H1 (cell line): ENCODE results near the gene CEP70. TPM values are rescaled to one million over a fixed set of nuclear protein-coding genes. Genes with fewer than 3 reads are reported as not detected.
"Not testable (repeated sequence)": the region's sequence is repeated elsewhere in the genome, so short reads cannot be mapped to it uniquely, and the experiment has no call there.

ENCODE experiments used
- CTCF ChIA-PET: fragments of 300-600 bp; sonication (Branson Sonifier 250); formaldehyde crosslinking; loops from one replicate; lab custom pipeline; 2021; ENCODE audit not compliant: partially characterized antibody; lab: Charles Lee
- POLR2A ChIA-PET: fragments of 300-600 bp; sonication (Branson Sonifier 250); formaldehyde crosslinking; loops from one replicate; lab custom pipeline; 2021; ENCODE audit warnings: inconsistent platforms; ENCODE audit not compliant: partially characterized antibody; lab: Charles Lee
- DNase-seq, 2 experiments: peaks; one replicate each; pipeline versions ENCODE4 v3.0.0 to v3.0.0-alpha.2; 2010 to 2022; ENCODE audit warnings: low spot score in 2 of 2, low read depth in 1 of 2, mixed read lengths in 1 of 2
- FAIRE-seq: peaks from 2 replicates; lab custom pipeline; 2011; peaks lifted over from hg19 to GRCh38; lab: Jason Lieb, UNC
- H2AFZ ChIP-seq: 2 replicates; pipeline ENCODE4 v1.8.1; 2012; ENCODE audit warnings: low read length, inconsistent platforms
- H2AK5ac ChIP-seq: 2 replicates; pipeline ENCODE4 v1.6.1; 2013; ENCODE audit warnings: low read depth, low read length
- H2BK120ac ChIP-seq: replicated peaks from 2 replicates; pipeline ENCODE3; 2013; ENCODE audit warnings: low read depth, low read length, inconsistent platforms
- H2BK12ac ChIP-seq: 2 replicates; pipeline ENCODE4 v1.6.1; 2013; ENCODE audit warnings: low read depth, low read length
- H2BK15ac ChIP-seq: 2 replicates; pipeline ENCODE4 v1.6.1; 2013; ENCODE audit warnings: low read length
- H2BK20ac ChIP-seq: 2 replicates; pipeline ENCODE4 v1.6.1; 2013; ENCODE audit warnings: low read length
- H2BK5ac ChIP-seq: 2 replicates; pipeline ENCODE4 v1.6.1; 2013; ENCODE audit warnings: low read depth, low read length
- H3K14ac ChIP-seq: 2 replicates; pipeline ENCODE4 v1.6.1; 2013; ENCODE audit warnings: inconsistent platforms; ENCODE audit not compliant: insufficient read length
- H3K18ac ChIP-seq: 2 replicates; pipeline ENCODE4 v1.6.1; 2013; ENCODE audit warnings: low read length; ENCODE audit errors: extremely low read depth
- H3K23ac ChIP-seq: 2 replicates; pipeline ENCODE4 v1.6.1; 2013; ENCODE audit warnings: inconsistent platforms; ENCODE audit not compliant: insufficient read length
- H3K23me2 ChIP-seq: 2 replicates; pipeline ENCODE4 v1.6.1; 2013; ENCODE audit warnings: low read depth, low read length
- H3K27ac ChIP-seq: 2 replicates; pipeline ENCODE4 v1.6.1; 2011; ENCODE audit warnings: low read depth, low read length, inconsistent platforms
- H3K27me3 ChIP-seq, 4 experiments: replicated peaks in 1 of 4; 1 replicate in 1 of 4; 2 replicates in 3 of 4; pipeline versions ENCODE4 v1.6.1 to v1.8.1; 2011 to 2013; ENCODE audit warnings: low read length in 3 of 4, mild to moderate bottlenecking in 3 of 4, inconsistent platforms in 2 of 4, mixed read lengths in 2 of 4, moderate library complexity in 1 of 4; ENCODE audit not compliant: control insufficient read depth in 3 of 4, insufficient read depth in 3 of 4; ENCODE audit errors: extremely low read depth in 1 of 4
- H3K36me3 ChIP-seq, 4 experiments: 2 replicates each; pipeline versions ENCODE4 v1.6.1 to v1.8.1; 2011 to 2013; ENCODE audit warnings: mild to moderate bottlenecking in 4 of 4, low read length in 3 of 4, moderate library complexity in 2 of 4, control low read depth in 1 of 4, inconsistent platforms in 1 of 4; ENCODE audit not compliant: insufficient read depth in 4 of 4, control insufficient read depth in 2 of 4
- H3K4ac ChIP-seq: replicated peaks from 2 replicates; pipeline ENCODE3; 2013; ENCODE audit warnings: low read length, low read depth, mixed read lengths, inconsistent platforms; ENCODE audit not compliant: insufficient read length
- H3K4me1 ChIP-seq, 4 experiments: replicated peaks in 1 of 4; 1 replicate in 1 of 4; 2 replicates in 3 of 4; pipeline versions ENCODE4 v1.6.1 to v1.8.1; 2011 to 2013; ENCODE audit warnings: low read length in 3 of 4, inconsistent platforms in 2 of 4, mixed read lengths in 1 of 4; ENCODE audit not compliant: insufficient read depth in 4 of 4, control insufficient read depth in 3 of 4
- H3K4me2 ChIP-seq, 2 experiments: 2 replicates each; pipeline versions ENCODE4 v1.6.1 to v1.8.1; 2011 to 2013; ENCODE audit warnings: low read depth in 2 of 2, low read length in 2 of 2, control low read depth in 1 of 2, inconsistent platforms in 1 of 2, mild to moderate bottlenecking in 1 of 2; ENCODE audit not compliant: insufficient read depth in 1 of 2
- H3K4me3 ChIP-seq, 4 experiments: fragments of 200-600, 300-600 bp in 1 of 4; sonication (generic), shearing (Covaris generic), sonication (Bioruptor Twin) in 1 of 4; 2 replicates each; pipeline versions ENCODE4 v1.5.1 to v1.8.1; 2011 to 2016; ENCODE audit warnings: low read length in 4 of 4, low read depth in 3 of 4, control low read depth in 2 of 4, inconsistent platforms in 2 of 4, mild to moderate bottlenecking in 2 of 4, mixed read lengths in 1 of 4, moderate library complexity in 1 of 4; ENCODE audit not compliant: insufficient read depth in 2 of 4; ENCODE audit errors: extremely low read depth in 1 of 4
- H3K56ac ChIP-seq: replicated peaks from 2 replicates; pipeline ENCODE3; 2013; ENCODE audit warnings: low read depth, mild to moderate bottlenecking, mixed read lengths, low read length, inconsistent platforms; ENCODE audit not compliant: insufficient read length
- H3K79me1 ChIP-seq: 2 replicates; pipeline ENCODE4 v1.6.1; 2013; ENCODE audit warnings: low read depth, low read length, control low read depth
- H3K79me2 ChIP-seq, 2 experiments: 2 replicates each; pipeline versions ENCODE4 v1.6.1 to v1.8.1; 2012 to 2013; ENCODE audit warnings: low read length in 2 of 2, mild to moderate bottlenecking in 2 of 2, inconsistent platforms in 1 of 2; ENCODE audit not compliant: insufficient read depth in 2 of 2, control insufficient read depth in 1 of 2
- H3K9ac ChIP-seq, 4 experiments: replicated peaks in 1 of 4; 1 replicate in 1 of 4; 2 replicates in 3 of 4; pipeline versions ENCODE4 v1.6.1 to v1.8.1; 2011 to 2013; ENCODE audit warnings: low read depth in 3 of 4, low read length in 3 of 4, control low read depth in 2 of 4, mild to moderate bottlenecking in 2 of 4, moderate library complexity in 2 of 4, inconsistent platforms in 1 of 4; ENCODE audit errors: extremely low read depth in 1 of 4
- H3K9me3 ChIP-seq, 2 experiments: 2 replicates each; pipeline versions ENCODE4 v1.6.1 to v1.8.1; 2012 to 2013; ENCODE audit warnings: mild to moderate bottlenecking in 2 of 2, moderate library complexity in 2 of 2, control low read depth in 1 of 2, inconsistent platforms in 1 of 2, low read depth in 1 of 2, low read length in 1 of 2, mixed read lengths in 1 of 2; ENCODE audit not compliant: insufficient read depth in 2 of 2
- H4K20me1 ChIP-seq, 2 experiments: replicated peaks in 1 of 2; 2 replicates each; pipeline versions ENCODE3 to v1.8.1; 2011 to 2013; ENCODE audit warnings: inconsistent platforms in 2 of 2, low read length in 2 of 2, mild to moderate bottlenecking in 1 of 2; ENCODE audit not compliant: insufficient read depth in 2 of 2, control insufficient read depth in 1 of 2
- H4K5ac ChIP-seq: 2 replicates; pipeline ENCODE4 v1.6.1; 2013; ENCODE audit warnings: low read length, low read depth, mixed read lengths, inconsistent platforms; ENCODE audit not compliant: insufficient read length
- H4K8ac ChIP-seq: 2 replicates; pipeline ENCODE4 v1.8.0; 2013; ENCODE audit warnings: mild to moderate bottlenecking, moderate library complexity, low read length, inconsistent platforms; ENCODE audit not compliant: insufficient read depth; ENCODE audit errors: extremely low read depth
- H4K91ac ChIP-seq: replicated peaks from 2 replicates; pipeline ENCODE3; 2013; ENCODE audit warnings: low read length, mixed read lengths, inconsistent platforms; ENCODE audit not compliant: insufficient read length
- WGBS, 2 experiments: shearing (Covaris generic) in 1 of 2; methylation state at CpG; one replicate each; pipeline versions ENCODE4 v1.1.6 to v1.1.7; 2013 to 2015; ENCODE audit warnings: low lambda C conversion rate in 2 of 2, mixed read lengths in 2 of 2, inconsistent platforms in 1 of 2, low coverage in 1 of 2, missing lambda C conversion rate in 1 of 2; ENCODE audit not compliant: insufficient replicate concordance in 2 of 2, insufficient coverage in 1 of 2, insufficient read length in 1 of 2; ENCODE audit errors: extremely low coverage in 1 of 2, missing lambda C conversion rate in 1 of 2; 5-methylcytosine and 5-hydroxymethylcytosine counted together
- polyA plus RNA-seq, 7 experiments: library from polyadenylated mRNA; depleted of rRNA in 3 of 7; stranded (reverse) in 5 of 7; unstranded in 2 of 7; fragments of >200 nt in 5 of 7; fragments of 200-250 nt in 2 of 7; gene quantifications; 1 replicate in 5 of 7; 2 replicates in 1 of 7; 4 replicates in 1 of 7; pipeline versions ENCODE4 v1.2.1 to v1.2.3, GENCODE V29; 2011 to 2013; ENCODE audit warnings: missing spikeins in 2 of 7, mixed read lengths in 2 of 7
- total RNA-seq: library from RNA; stranded (reverse); fragmentation: NEBNext Ultra II Directional; extraction: Animal tissue kit (Norgen Biotek cat#: 25700); gene quantifications from 2 replicates; pipeline ENCODE4 v1.2.1, GENCODE V29; 2021

The CEP70 gene
- total and polyA plus RNA-seq, 2 of the 8 experiments (the other 6 are each of a cell fraction or from before 2014, with no cell fraction given), result 3.9 to 26.2 TPM

DNA sequence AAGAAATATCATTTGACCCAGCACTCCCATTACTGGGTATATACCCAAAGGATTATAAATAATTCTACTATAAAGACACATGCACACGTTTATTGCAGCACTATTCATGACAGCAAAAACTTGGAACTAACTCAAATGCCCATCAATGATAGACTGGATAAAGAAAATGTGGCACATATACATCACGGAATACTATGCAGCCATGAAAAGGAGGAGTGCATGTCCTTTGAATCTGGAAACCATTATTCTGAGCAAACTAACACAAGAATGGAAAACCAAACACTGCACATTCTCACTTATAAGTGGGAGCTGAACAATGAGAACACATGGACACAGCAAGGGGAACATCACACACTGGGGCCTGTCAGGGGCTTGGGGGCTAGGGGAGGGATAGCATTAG, 27.8 kb downstream of the CEP70 start:
- H3K18ac ChIP-seq, H2BK12ac ChIP-seq, DNase-seq, H2BK20ac ChIP-seq, H4K20me1 ChIP-seq, H2BK120ac ChIP-seq, POLR2A ChIA-PET, H3K56ac ChIP-seq, H3K4me3 ChIP-seq, H3K27ac ChIP-seq, H3K23ac ChIP-seq, H3K9ac ChIP-seq, H3K4me1 ChIP-seq, H3K79me2 ChIP-seq, H2AK5ac ChIP-seq, FAIRE-seq, H3K9me3 ChIP-seq, H2BK5ac ChIP-seq, H4K5ac ChIP-seq, H3K27me3 ChIP-seq, H3K79me1 ChIP-seq, H3K4ac ChIP-seq, H3K14ac ChIP-seq, H3K23me2 ChIP-seq, H2AFZ ChIP-seq, H4K8ac ChIP-seq, CTCF ChIA-PET, H3K4me2 ChIP-seq, H3K36me3 ChIP-seq, H2BK15ac ChIP-seq, H4K91ac ChIP-seq: not testable (repeated sequence)
- WGBS, 2 experiments, result 38% methylated on average over 2 of the region's 2 CpGs; no CpG with 5 or more reads in 1 of the 2 experiments

DNA sequence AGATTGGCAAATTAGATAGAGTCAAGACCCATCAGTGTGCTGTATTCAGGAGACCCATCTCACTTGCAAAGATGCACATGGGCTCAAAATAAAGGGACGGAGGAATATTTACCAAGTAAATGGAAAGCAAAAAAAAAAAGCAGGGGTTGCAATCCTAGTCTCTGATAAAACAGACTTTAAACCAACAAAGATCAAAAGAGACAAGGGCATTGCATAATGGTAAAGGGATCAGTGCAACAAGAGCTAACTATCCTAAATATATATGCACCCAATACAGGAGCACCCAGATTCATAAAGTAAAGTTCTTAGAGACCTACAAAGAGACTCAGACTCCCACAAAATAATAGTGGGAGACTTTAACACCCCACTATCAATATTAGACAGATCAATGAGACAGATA, 31.2 kb downstream of the CEP70 start:
- POLR2A ChIA-PET, H3K23ac ChIP-seq, H2BK12ac ChIP-seq, H3K18ac ChIP-seq, DNase-seq, H3K79me2 ChIP-seq, H2BK15ac ChIP-seq, H3K14ac ChIP-seq, H2BK120ac ChIP-seq, H3K4me3 ChIP-seq, H2AK5ac ChIP-seq, H3K4me2 ChIP-seq, H3K23me2 ChIP-seq, H3K79me1 ChIP-seq, H3K36me3 ChIP-seq, H2AFZ ChIP-seq, H3K4me1 ChIP-seq, H2BK20ac ChIP-seq, H4K8ac ChIP-seq, H4K20me1 ChIP-seq, H3K9ac ChIP-seq, H4K5ac ChIP-seq, H2BK5ac ChIP-seq, H3K27me3 ChIP-seq, H3K27ac ChIP-seq, H3K9me3 ChIP-seq, CTCF ChIA-PET, H4K91ac ChIP-seq, H3K56ac ChIP-seq, H3K4ac ChIP-seq, FAIRE-seq: not testable (repeated sequence)
- 85% methylated on average over 1 of the region's 1 CpG; no CpG with 5 or more reads in 1 of the 2 experiments for WGBS, 2 experiments
